ENCODE data around the gene SLC37A1.

The SLC37A1 gene

DNA sequence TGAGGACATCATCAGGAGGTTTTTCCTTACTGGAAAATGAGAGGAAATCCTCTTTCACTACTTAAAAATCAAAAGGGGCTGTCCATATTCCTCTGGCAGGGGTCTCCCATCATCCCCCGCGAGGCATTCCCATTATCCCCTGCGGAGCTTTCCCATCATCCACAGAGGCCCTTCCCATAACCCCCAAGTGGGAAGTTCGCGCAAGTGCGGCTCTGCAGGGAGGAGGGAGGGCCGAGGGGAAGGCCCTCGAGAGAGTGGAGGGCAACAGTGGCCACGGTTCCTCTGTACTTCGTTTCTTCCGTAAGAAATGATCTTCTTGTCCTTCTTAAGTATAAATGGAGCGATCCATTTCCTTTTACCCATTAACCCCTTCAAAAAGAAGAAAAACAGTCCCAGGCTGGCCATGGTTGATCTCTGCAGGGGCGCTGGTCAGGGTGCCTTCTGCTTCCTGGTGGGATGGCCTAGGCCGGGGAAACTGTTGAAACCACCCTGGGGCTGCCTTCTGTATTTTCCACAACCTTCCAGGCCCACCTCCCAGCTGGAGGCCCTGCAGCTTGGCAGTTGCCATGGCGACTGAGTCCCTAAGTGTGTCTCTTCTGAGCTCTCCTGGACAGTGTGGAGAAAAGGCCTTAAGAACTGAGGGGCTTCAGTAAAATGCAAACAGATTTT lies 14.1 kb upstream of the SLC37A1 start:
- FAIRE-seq (no peak), DNase-seq (ENCODE audit: extremely low spot score, insufficient read length, low read depth) (no peak)

DNA sequence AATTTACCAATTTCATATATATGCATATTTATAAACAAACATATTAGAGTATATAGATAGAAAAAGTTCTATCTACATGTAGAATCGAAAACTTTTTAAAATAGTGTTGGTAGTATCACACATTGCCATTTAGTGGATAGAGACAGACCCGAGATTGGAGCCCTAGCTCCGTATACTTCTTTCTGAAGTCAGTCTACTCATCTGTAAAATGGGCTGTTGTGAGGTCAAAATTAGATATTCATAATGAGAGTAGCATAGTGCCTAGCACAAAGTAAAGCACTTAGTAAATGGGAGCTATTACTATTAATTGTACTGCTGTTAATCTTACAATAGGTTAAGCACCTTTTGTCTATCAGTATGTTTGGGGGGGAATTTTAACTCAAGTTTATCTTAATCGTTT lies 13.4 kb upstream of the SLC37A1 start:
- DNase-seq (ENCODE audit: extremely low spot score, insufficient read length, low read depth) (no peak), FAIRE-seq (no peak)

DNA sequence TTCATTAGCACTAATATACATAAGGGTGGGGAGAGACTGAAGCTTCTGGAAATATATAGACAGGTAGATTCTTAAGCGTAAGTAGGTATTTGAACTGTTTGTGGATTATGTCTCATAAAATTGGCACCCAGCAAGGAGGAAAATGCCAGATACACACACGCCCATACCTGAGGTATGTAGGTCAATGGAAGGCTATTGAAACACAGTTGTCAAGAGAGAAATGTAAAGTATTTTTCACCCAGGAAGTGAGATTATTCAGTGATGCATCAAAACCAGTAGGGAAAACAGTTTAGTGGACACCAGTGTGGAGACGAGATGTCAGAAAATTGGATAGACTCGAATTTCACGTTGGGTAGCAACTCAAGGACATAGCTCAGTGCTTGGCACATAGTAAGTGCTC lies 12.9 kb upstream of the SLC37A1 start:
- DNase-seq (ENCODE audit: extremely low spot score, insufficient read length, low read depth) (no peak), FAIRE-seq (no peak)

GRCh38 chr21:42503711-42504110 lies 9.9 kb upstream of the SLC37A1 start:
- no peak for DNase-seq (ENCODE audit: extremely low spot score, insufficient read length, low read depth)
- peak; percentile 50 for FAIRE-seq

DNA sequence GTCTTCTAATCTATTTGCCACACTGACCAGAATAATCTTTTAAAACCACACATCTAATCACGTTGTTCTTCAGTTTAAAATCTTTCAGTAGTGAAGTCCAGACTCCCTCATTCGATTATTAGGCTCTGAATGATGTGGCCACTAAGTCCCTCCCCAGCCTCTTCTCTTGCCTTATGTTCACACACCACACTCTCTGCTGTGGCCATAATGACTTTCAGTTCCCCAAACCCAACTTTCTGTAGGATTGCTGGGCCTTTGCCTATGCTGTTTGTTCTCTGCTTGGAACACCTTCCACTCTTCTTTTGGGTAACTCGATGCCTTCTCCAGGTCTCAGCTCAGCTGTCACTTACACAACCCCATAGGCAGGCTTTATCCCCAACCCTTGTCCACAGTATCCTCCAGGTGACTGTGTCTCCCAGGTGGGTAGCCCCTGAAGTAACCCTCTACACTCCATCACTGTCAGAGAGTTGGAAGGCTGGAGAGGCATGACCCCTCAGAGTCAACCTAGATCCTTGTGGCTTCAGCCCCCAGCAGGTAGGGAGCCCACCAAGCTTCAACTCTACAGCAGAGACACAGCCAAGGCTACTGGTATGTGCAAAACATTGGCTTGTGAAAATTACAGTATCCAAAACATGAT lies 8.4 kb upstream of the SLC37A1 start:
- DNase-seq (ENCODE audit: extremely low spot score, insufficient read length, low read depth) (no peak), FAIRE-seq (peak; percentile 96)

- FAIRE-seq (no peak), DNase-seq (ENCODE audit: extremely low spot score, insufficient read length, low read depth) (no peak)
Observed at GRCh38 chr21:42507418-42507817, 6.2 kb upstream of the SLC37A1 start.

DNA sequence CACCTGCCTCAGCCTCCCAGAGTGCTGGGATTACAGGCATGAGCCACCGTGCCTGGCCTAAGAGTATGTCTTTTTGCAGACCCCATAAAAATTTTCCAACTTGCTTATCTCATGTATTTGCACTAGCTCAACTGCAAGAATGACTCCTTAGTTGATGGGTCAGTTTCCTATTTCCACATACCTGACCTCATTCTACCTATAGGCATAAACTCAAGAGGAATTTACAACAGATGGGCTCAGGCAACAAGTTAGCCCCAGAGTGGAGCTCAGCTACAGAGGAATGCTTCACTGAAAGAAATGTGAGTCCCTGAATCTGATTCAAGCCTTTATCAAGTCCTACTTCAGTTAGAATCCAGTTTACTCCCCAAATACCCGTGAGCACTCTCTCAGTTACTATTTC lies 5.3 kb upstream of the SLC37A1 start:
- DNase-seq (ENCODE audit: extremely low spot score, insufficient read length, low read depth) (no peak), FAIRE-seq (no peak)

GRCh38 chr21:42509244-42509643 lies 4.4 kb upstream of the SLC37A1 start:
- FAIRE-seq = no peak
- no peak for DNase-seq (ENCODE audit: extremely low spot score, insufficient read length, low read depth)

- FAIRE-seq (no peak), DNase-seq (ENCODE audit: extremely low spot score, insufficient read length, low read depth) (no peak)
Observed at GRCh38 chr21:42512346-42513034, 1.2 kb upstream of the SLC37A1 start.

DNA sequence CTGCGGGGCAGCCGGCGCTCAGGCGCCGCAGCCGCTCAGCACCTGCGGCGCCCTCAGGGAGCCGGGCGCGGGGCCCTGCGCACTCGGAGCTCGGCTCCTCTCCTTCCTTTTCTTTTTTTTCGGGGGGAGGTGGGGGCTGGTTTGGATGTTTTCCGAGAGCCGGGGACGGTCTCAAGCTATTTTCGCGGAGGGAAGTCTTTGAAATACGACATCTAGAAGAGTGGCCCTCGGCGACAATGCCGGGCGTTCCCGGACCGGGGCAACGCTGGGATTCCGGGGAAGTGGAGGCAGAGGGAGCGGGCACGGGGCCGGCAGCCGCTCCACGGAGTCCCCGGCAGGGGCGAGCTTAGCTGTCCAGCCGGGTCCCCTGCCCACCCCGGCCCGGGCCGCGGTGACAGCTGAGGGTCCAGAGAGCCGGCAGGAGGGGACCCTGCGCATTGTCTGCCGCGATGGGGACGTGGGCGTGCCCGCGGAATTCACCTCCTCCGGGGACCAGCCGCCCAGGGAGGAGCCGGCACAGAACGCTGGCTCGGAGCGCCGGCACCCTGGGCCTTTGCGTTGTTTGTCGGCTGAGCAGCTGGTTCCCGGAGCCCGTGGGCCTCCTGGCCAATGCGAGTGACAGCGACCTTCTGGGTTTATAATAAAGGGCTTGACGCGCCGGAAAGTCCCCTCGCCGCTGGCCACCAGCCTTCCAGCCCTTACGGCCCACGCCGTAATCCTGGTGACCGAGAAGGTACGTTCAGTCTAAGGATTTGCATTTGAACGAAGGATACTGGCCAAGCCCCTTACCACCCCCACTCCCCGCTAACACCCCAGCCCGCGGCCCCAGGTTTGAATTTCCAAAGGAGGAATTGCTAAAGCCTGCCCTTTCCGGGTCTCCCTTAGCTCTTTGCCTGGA lies 582 bp downstream of the SLC37A1 start:
- peak; percentile 73 for FAIRE-seq
- no peak for DNase-seq (ENCODE audit: extremely low spot score, insufficient read length, low read depth)

- FAIRE-seq (no peak), DNase-seq (ENCODE audit: extremely low spot score, insufficient read length, low read depth) (no peak)
Observed at GRCh38 chr21:42514883-42515228, 1.2 kb downstream of the SLC37A1 start.

GRCh38 chr21:42515708-42516502 lies 2.3 kb downstream of the SLC37A1 start:
- FAIRE-seq = no peak
- no peak for DNase-seq (ENCODE audit: extremely low spot score, insufficient read length, low read depth)

DNA sequence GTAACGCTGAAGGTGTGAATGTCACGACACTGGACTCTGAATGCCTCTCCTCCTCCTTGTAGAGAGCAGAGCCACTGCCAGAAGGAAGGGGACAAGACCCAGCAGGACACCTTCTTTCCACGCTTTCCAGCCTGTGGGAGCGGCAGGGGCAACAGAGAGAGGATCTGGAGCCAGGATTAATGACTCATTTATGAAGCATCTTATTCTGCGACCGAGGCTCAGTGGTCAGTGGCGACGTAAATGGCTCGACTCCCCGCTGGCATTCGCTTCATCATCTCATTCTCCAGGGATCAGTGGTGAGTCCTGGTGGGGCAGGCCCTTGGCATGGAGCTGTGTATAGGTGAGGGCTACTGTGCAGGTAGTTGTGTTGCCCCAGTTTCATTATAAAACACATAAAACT lies 4.6 kb downstream of the SLC37A1 start:
- no peak for FAIRE-seq
- DNase-seq (ENCODE audit: extremely low spot score, insufficient read length, low read depth) = no peak

DNA sequence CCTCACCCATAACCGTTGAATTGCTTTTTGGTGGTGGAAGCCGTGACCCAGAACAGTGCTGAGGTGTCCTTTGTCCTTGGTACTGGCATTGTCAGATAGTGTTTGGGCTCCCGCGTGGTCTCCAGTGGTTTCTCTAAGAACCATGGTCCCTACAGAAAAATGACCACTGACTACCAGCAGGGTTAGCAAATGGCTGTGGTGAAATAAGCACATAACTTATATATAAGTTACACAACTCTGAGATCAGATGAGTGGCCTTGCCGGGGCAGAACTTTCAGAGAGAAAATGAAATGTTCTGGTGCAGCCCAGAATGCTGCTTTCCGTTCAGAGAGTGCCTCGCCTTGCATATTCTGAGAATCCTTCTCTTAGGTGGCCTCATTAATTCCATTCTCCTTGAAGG lies 5.0 kb downstream of the SLC37A1 start:
- FAIRE-seq = no peak
- DNase-seq (ENCODE audit: extremely low spot score, insufficient read length, low read depth) = no peak

GRCh38 chr21:42520628-42521253 lies 7.1 kb downstream of the SLC37A1 start:
- FAIRE-seq (no peak), DNase-seq (ENCODE audit: extremely low spot score, insufficient read length, low read depth) (no peak)

- FAIRE-seq (no peak), DNase-seq (ENCODE audit: extremely low spot score, insufficient read length, low read depth) (no peak)
Observed at GRCh38 chr21:42521384-42521783, 7.7 kb downstream of the SLC37A1 start.

DNA sequence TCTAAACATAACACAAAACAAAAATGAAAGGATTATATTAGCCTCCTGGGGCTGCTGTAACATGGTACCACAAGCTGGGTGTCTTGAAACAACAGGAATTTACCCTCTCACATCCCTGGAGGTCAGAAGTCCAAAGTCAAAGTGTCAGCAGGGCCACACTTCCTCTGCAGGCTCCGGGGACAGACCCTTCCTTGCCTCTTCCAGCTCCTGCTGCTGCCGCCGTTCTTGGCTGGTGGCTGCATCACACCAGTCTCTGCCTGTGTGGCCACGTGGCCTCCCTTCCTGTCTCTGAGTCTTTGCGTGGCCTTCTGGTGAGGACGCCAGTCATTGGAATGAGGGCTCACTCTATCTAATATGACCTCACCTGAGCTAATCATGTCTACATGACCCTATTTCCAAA lies 8.2 kb downstream of the SLC37A1 start:
- FAIRE-seq (no peak), DNase-seq (ENCODE audit: extremely low spot score, insufficient read length, low read depth) (no peak)

DNA sequence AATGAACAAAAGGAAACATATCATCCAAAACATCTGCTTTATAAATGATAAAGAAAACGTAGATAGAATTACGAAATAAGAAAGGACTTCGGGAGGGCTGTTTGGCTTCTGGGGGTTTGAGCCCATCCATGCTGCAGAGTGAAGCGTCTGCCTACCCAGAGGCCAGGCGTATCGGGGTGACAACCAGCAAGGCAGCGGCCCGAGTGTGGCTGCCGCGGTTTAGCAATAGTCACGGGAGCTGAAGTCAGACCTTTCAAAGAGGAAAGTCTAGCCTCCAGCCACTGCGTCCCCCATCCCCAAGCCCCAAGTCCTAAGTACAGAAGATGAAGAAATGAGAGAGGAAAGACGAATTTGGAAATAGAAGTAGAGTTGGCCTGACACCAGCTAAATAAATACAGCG lies 8.6 kb downstream of the SLC37A1 start:
- no peak for FAIRE-seq

GRCh38 chr21:42522771-42523170 lies 9.1 kb downstream of the SLC37A1 start:
- FAIRE-seq (no peak), DNase-seq (ENCODE audit: extremely low spot score, insufficient read length, low read depth) (no peak)

More for the DNA sequence above, 8.6 kb downstream of the SLC37A1 start:
- DNase-seq (ENCODE audit: extremely low spot score, insufficient read length, low read depth) = no peak

Data from GM18507 (cell line).